Caco-2 (cell line): Measurements from ENCODE around the gene MTHFD1L. TPM values are rescaled to one million over a fixed set of nuclear protein-coding genes. Genes with fewer than 3 reads are reported as not detected.

Experiments used
- BruUV-seq: library from RNA; stranded (reverse); fragments of 400-500 nt; replicated peaks from 2 replicates; lab custom pipeline; 2021; lab: Mats Ljungman, UMichigan
- CTCF ChIA-PET: fragments of 300-600 bp; sonication (Branson Sonifier 250); formaldehyde crosslinking; loops from one replicate; lab custom pipeline; 2022; ENCODE audit warnings: antibody characterized with exemption; lab: Charles Lee
- POLR2A ChIA-PET: fragments of 300-600 bp; sonication (Branson Sonifier 250); formaldehyde crosslinking; loops from one replicate; lab custom pipeline; 2022; ENCODE audit warnings: antibody characterized with exemption; lab: Charles Lee
- DNase-seq, 2 experiments: peaks; one replicate each; pipeline versions ENCODE4 v3.0.0 to v3.0.0-alpha.2; 2020 to 2022
- H3K27me3 ChIP-seq: replicated peaks from 2 replicates; pipeline ENCODE4 v1.6.0; 2011; ENCODE audit warnings: low read length; ENCODE audit not compliant: control insufficient read depth, insufficient read depth
- H3K36me3 ChIP-seq: 2 replicates; pipeline ENCODE4 v1.5.1; 2011; ENCODE audit warnings: low read length; ENCODE audit not compliant: control insufficient read depth, insufficient read depth
- H3K4me1 ChIP-seq: fragments of 250-450 bp; sonication (Bioruptor Pico); 2 replicates; pipeline ENCODE4 v1.5.1; 2020; ENCODE audit warnings: mild to moderate bottlenecking
- H3K4me3 ChIP-seq: 2 replicates; pipeline ENCODE4 v1.5.1; 2011; ENCODE audit warnings: low read depth, mild to moderate bottlenecking, control low read depth, low read length
- H3K9me3 ChIP-seq: fragments of 250-450 bp; sonication (Bioruptor Pico); 2 replicates; pipeline ENCODE4 v1.5.1; 2020; ENCODE audit warnings: mild to moderate bottlenecking, moderate library complexity
- H3K27ac Mint-ChIP-seq: one replicate; pipeline ENCODE4 v1.8.0; 2022; ENCODE audit warnings: mixed read lengths; ENCODE audit not compliant: unreplicated experiment
- H3K27me3 Mint-ChIP-seq: one replicate; pipeline ENCODE4 v1.8.0; 2022; ENCODE audit warnings: mixed read lengths; ENCODE audit not compliant: insufficient read depth, unreplicated experiment
- H3K36me3 Mint-ChIP-seq: one replicate; pipeline ENCODE4 v1.8.0; 2022; ENCODE audit warnings: mild to moderate bottlenecking, mixed read lengths; ENCODE audit not compliant: insufficient read depth, unreplicated experiment
- H3K4me1 Mint-ChIP-seq: one replicate; pipeline ENCODE4 v1.8.0; 2022; ENCODE audit warnings: low read depth, mixed read lengths; ENCODE audit not compliant: unreplicated experiment
- H3K4me3 Mint-ChIP-seq: one replicate; pipeline ENCODE4 v1.8.0; 2022; ENCODE audit warnings: mild to moderate bottlenecking, moderate library complexity, mixed read lengths; ENCODE audit not compliant: unreplicated experiment
- H3K9me3 Mint-ChIP-seq: one replicate; pipeline ENCODE4 v1.8.0; 2022; ENCODE audit warnings: mixed read lengths; ENCODE audit not compliant: unreplicated experiment
- CTCF ChIP-seq, 2 experiments: fragments of 200-600 bp in 1 of 2; IDR thresholded peaks; 1 replicate in 1 of 2; 2 replicates in 1 of 2; pipeline versions ENCODE4 v1.5.1 to v1.8.0; 2011 to 2022; ENCODE audit warnings: antibody characterized with exemption in 1 of 2, control low read depth in 1 of 2, inconsistent platforms in 1 of 2, low read depth in 1 of 2, low read length in 1 of 2, mild to moderate bottlenecking in 1 of 2, moderate library complexity in 1 of 2; ENCODE audit not compliant: insufficient read depth in 1 of 2, severe bottlenecking in 1 of 2, unreplicated experiment in 1 of 2
- intact Hi-C: fragments of 100-400 bp; cut with micrococcal nuclease; formaldehyde crosslinking; loops from one replicate; pipeline ENCODE4 v1.10.0; 2022; ENCODE audit not compliant: unreplicated experiment
- total RNA-seq: library from RNA; stranded (reverse); gene quantifications from 2 replicates; pipeline ENCODE4 v1.2.3, GENCODE V29; 2022

Gene MTHFD1L
- total RNA-seq, 1 experiment from 2014 or later, result 102 TPM

- Histone ChIP-seq H3K4me3 (no peak overlapping the region), H3K36me3 (no peaks in the 10 kb centered on the region), H3K9me3 (no peaks in the 10 kb centered on the region), H3K27me3 (no peaks in the 10 kb centered on the region), H3K4me1 (no peaks in the 10 kb centered on the region)
- no peak for DNase-seq
- peaks cover 8% of the 10 kb centered on the region for H3K36me3 Mint-ChIP-seq
- no peaks in the 10 kb centered on the region for H3K9me3 Mint-ChIP-seq
- no peak overlapping the region for H3K27ac Mint-ChIP-seq
- H3K27me3 Mint-ChIP-seq, result no peaks in the 10 kb centered on the region
- BruUV-seq, result no TSS peak
- CTCF ChIA-PET, result no interaction called here
- intact Hi-C loops, result no loop called here
- POLR2A ChIA-PET, result no interaction called here
- H3K4me3 Mint-ChIP-seq, result no peak overlapping the region
- TF ChIP-seq CTCF (IDR thresholded peaks at IDR 0.05; ENCODE audit: insufficient read depth in 1 of 2, low read depth in 1 of 2, low read length in 1 of 2, severe bottlenecking in 1 of 2, unreplicated experiment in 1 of 2), result no peak
- no peaks in the 10 kb centered on the region for H3K4me1 Mint-ChIP-seq
Observed at GRCh38 chr6:151002057-151002450, 136.6 kb downstream of the MTHFD1L start.

GRCh38 chr6:151002491-151002935 is 137.0 kb downstream of the MTHFD1L start:
- H3K27me3 ChIP-seq, result no peaks in the 10 kb centered on the region
- no TSS peak for BruUV-seq
- H3K9me3 Mint-ChIP-seq, result no peaks in the 10 kb centered on the region
- H3K36me3 ChIP-seq, result no peaks in the 10 kb centered on the region
- H3K4me3 Mint-ChIP-seq, result no peak overlapping the region
- no peak for TF ChIP-seq CTCF (IDR thresholded peaks at IDR 0.05; ENCODE audit: insufficient read depth in 1 of 2, low read depth in 1 of 2, low read length in 1 of 2, severe bottlenecking in 1 of 2, unreplicated experiment in 1 of 2)
- H3K27ac Mint-ChIP-seq, result no peak overlapping the region
- intact Hi-C loops, result no loop called here
- H3K36me3 Mint-ChIP-seq, result peaks cover 8% of the 10 kb centered on the region
- no peak for DNase-seq
- no peaks in the 10 kb centered on the region for H3K27me3 Mint-ChIP-seq
- no peaks in the 10 kb centered on the region for H3K9me3 ChIP-seq
- no peaks in the 10 kb centered on the region for H3K4me1 ChIP-seq
- POLR2A ChIA-PET, result no interaction called here
- H3K4me1 Mint-ChIP-seq, result no peaks in the 10 kb centered on the region
- CTCF ChIA-PET, result no interaction called here
- H3K4me3 ChIP-seq, result no peak overlapping the region

GRCh38 chr6:151004383-151005024 is 139.0 kb downstream of the MTHFD1L start:
- Mint-ChIP-seq H3K27me3 (no peaks in the 10 kb centered on the region), H3K4me1 (no peaks in the 10 kb centered on the region), H3K36me3 (peaks cover 12% of the 10 kb centered on the region), H3K4me3 (no peak overlapping the region), H3K9me3 (no peaks in the 10 kb centered on the region), H3K27ac (no peak overlapping the region)
- no peaks in the 10 kb centered on the region for H3K36me3 ChIP-seq
- H3K4me1 ChIP-seq, result no peaks in the 10 kb centered on the region
- H3K27me3 ChIP-seq, result no peaks in the 10 kb centered on the region
- no peak overlapping the region for H3K4me3 ChIP-seq
- no peak for TF ChIP-seq CTCF (IDR thresholded peaks at IDR 0.05; ENCODE audit: insufficient read depth in 1 of 2, low read depth in 1 of 2, low read length in 1 of 2, severe bottlenecking in 1 of 2, unreplicated experiment in 1 of 2)
- ChIA-PET POLR2A (no interaction called here), CTCF (interaction anchor here (1.6 kb wide), 1 partner anchor 10 kb away, joined by 5 read pairs; no protein-coding TSS in a partner anchor)
- no peaks in the 10 kb centered on the region for H3K9me3 ChIP-seq
- BruUV-seq, result no TSS peak
- no peak for DNase-seq
- intact Hi-C loops, result loop anchor here (2.0 kb wide), 1 partner anchor 112 kb away; no protein-coding TSS in a partner anchor
